Measurements from ENCODE around the gene LGR6. TPM values are rescaled to one million over a fixed set of nuclear protein-coding genes. Genes with fewer than 3 reads are reported as not detected.

The LGR6 gene
- total RNA-seq, 1 experiment from 2014 or later = not detected

GRCh38 chr1:202266061-202266765, 72.6 kb downstream of the LGR6 start:
- H3K36me3 ChIP-seq (ENCODE audit: insufficient read depth, low read length) = no peaks in the 10 kb centered on the region
- H3K4me2 ChIP-seq (ENCODE audit: low read depth, low read length, poor library complexity, severe bottlenecking) = no peak overlapping the region
- H3K27me3 ChIP-seq (ENCODE audit: low read length) = no peaks in the 10 kb centered on the region
- no peak overlapping the region for H2AFZ ChIP-seq (ENCODE audit: low read length)
- no peak overlapping the region for H3K4me3 ChIP-seq (ENCODE audit: low read length)
- no peaks in the 10 kb centered on the region for H3K4me1 ChIP-seq (ENCODE audit: low read length)
- no peaks in the 10 kb centered on the region for H3K79me2 ChIP-seq (ENCODE audit: low read length)
- H3K9me3 ChIP-seq (ENCODE audit: low read length) = no peaks in the 10 kb centered on the region
- no peaks in the 10 kb centered on the region for H3K9me2 ChIP-seq (replicated peaks; ENCODE audit: insufficient read depth, low read length)
- no peak for DNase-seq
- H3K27ac ChIP-seq (ENCODE audit: low read length) = no peak overlapping the region
- H3K9ac ChIP-seq (ENCODE audit: low read length) = no peak overlapping the region
- no peaks in the 10 kb centered on the region for H4K20me1 ChIP-seq (ENCODE audit: insufficient read depth, low read depth, low read length)

- Histone ChIP-seq H3K27me3 (ENCODE audit: low read length) (no peaks in the 10 kb centered on the region), H4K20me1 (ENCODE audit: insufficient read depth, low read depth, low read length) (no peaks in the 10 kb centered on the region), H3K4me1 (ENCODE audit: low read length) (no peaks in the 10 kb centered on the region), H3K79me2 (ENCODE audit: low read length) (no peaks in the 10 kb centered on the region), H2AFZ (ENCODE audit: low read length) (no peak overlapping the region), H3K9me3 (ENCODE audit: low read length) (no peaks in the 10 kb centered on the region), H3K4me3 (ENCODE audit: low read length) (no peak overlapping the region), H3K27ac (ENCODE audit: low read length) (no peak overlapping the region), H3K36me3 (ENCODE audit: insufficient read depth, low read length) (no peaks in the 10 kb centered on the region), H3K9me2 (replicated peaks; ENCODE audit: insufficient read depth, low read length) (no peaks in the 10 kb centered on the region), H3K9ac (ENCODE audit: low read length) (no peak overlapping the region), H3K4me2 (ENCODE audit: low read depth, low read length, poor library complexity, severe bottlenecking) (no peak overlapping the region)
- no peak for DNase-seq
These were observed 74.4 kb downstream of the LGR6 start for GRCh38 chr1:202268032-202268431.

DNA sequence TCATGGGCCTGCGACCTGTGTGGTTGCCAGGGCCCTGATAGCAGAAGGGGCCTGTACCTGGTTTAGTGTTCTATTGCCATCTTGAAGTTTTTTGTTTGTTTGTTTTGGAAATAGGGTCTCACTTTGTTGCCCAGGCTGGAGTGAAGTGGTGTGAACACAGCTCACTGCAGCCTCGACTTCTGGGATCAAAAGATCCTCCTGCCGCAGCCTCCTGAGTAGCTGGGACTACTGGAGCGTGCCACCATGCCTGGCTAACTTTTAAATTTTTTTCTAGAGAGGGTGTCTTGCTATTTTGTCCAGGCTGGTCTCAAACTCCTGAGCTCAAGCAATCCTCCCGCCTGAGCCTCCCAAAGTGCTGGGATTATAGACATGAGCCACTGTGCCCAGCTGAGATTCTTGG, 75.2 kb downstream of the LGR6 start:
- H3K36me3 ChIP-seq (ENCODE audit: insufficient read depth, low read length) = no peaks in the 10 kb centered on the region
- no peaks in the 10 kb centered on the region for H3K9me3 ChIP-seq (ENCODE audit: low read length)
- no peak overlapping the region for H3K27ac ChIP-seq (ENCODE audit: low read length)
- no peaks in the 10 kb centered on the region for H3K79me2 ChIP-seq (ENCODE audit: low read length)
- no peak overlapping the region for H2AFZ ChIP-seq (ENCODE audit: low read length)
- DNase-seq = no peak
- no peak overlapping the region for H3K9ac ChIP-seq (ENCODE audit: low read length)
- no peaks in the 10 kb centered on the region for H4K20me1 ChIP-seq (ENCODE audit: insufficient read depth, low read depth, low read length)
- H3K4me3 ChIP-seq (ENCODE audit: low read length) = no peak overlapping the region
- H3K9me2 ChIP-seq (replicated peaks; ENCODE audit: insufficient read depth, low read length) = no peaks in the 10 kb centered on the region
- H3K4me1 ChIP-seq (ENCODE audit: low read length) = no peaks in the 10 kb centered on the region
- no peaks in the 10 kb centered on the region for H3K27me3 ChIP-seq (ENCODE audit: low read length)
- H3K4me2 ChIP-seq (ENCODE audit: low read depth, low read length, poor library complexity, severe bottlenecking) = no peak overlapping the region

DNA sequence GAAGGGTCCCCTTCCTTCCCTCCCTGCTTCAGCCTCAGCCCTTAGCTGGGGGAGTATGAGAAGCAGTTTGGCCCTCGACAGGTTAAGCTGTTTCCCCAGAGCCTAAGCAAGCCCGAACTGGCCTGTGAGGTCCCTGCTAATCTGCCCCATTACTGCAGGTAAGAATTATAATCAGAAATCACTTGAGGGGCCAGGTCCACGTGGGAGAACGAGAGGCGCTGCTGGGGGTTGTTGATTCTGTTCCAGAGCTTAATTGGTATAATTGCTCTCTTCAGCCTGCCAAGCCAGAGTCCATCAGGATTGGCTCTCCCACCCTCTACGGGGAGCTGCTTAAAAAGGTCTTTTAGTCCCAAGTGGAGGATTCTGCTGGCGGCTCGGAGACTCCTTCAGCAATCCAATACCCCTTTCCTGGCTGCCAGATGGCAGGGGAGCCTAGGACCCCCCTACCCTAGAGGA, 77.3 kb downstream of the LGR6 start:
- H3K9ac ChIP-seq (ENCODE audit: low read length) = no peak overlapping the region
- 0 out of 2 replicates have a peak, but pooled peaks cover 3% of the 10 kb centered on the region for H4K20me1 ChIP-seq (ENCODE audit: insufficient read depth, low read depth, low read length)
- no peak overlapping the region for H2AFZ ChIP-seq (ENCODE audit: low read length)
- H3K4me3 ChIP-seq (ENCODE audit: low read length) = no peak overlapping the region
- DNase-seq = no peak
- no peaks in the 10 kb centered on the region for H3K9me2 ChIP-seq (replicated peaks; ENCODE audit: insufficient read depth, low read length)
- H3K27ac ChIP-seq (ENCODE audit: low read length) = no peak overlapping the region
- no peaks in the 10 kb centered on the region for H3K27me3 ChIP-seq (ENCODE audit: low read length)
- H3K4me2 ChIP-seq (ENCODE audit: low read depth, low read length, poor library complexity, severe bottlenecking) = no peak overlapping the region
- no peaks in the 10 kb centered on the region for H3K4me1 ChIP-seq (ENCODE audit: low read length)
- no peaks in the 10 kb centered on the region for H3K9me3 ChIP-seq (ENCODE audit: low read length)
- no peaks in the 10 kb centered on the region for H3K79me2 ChIP-seq (ENCODE audit: low read length)
- no peaks in the 10 kb centered on the region for H3K36me3 ChIP-seq (ENCODE audit: insufficient read depth, low read length)

GRCh38 chr1:202272103-202272845, 78.7 kb downstream of the LGR6 start:
- Histone ChIP-seq H3K27ac (ENCODE audit: low read length) (no peak overlapping the region), H3K4me2 (ENCODE audit: low read depth, low read length, poor library complexity, severe bottlenecking) (no peak overlapping the region), H3K9me3 (ENCODE audit: low read length) (no peaks in the 10 kb centered on the region), H3K9ac (ENCODE audit: low read length) (no peak overlapping the region), H3K4me3 (ENCODE audit: low read length) (no peak overlapping the region), H3K36me3 (ENCODE audit: insufficient read depth, low read length) (no peaks in the 10 kb centered on the region), H3K27me3 (ENCODE audit: low read length) (no peaks in the 10 kb centered on the region), H3K4me1 (ENCODE audit: low read length) (no peaks in the 10 kb centered on the region), H3K9me2 (replicated peaks; ENCODE audit: insufficient read depth, low read length) (no peaks in the 10 kb centered on the region), H4K20me1 (ENCODE audit: insufficient read depth, low read depth, low read length) (0 out of 2 replicates have a peak, but pooled peaks cover 3% of the 10 kb centered on the region), H3K79me2 (ENCODE audit: low read length) (no peaks in the 10 kb centered on the region), H2AFZ (ENCODE audit: low read length) (no peak overlapping the region)
- DNase-seq = no peak

GRCh38 chr1:202274611-202275010, 81.0 kb downstream of the LGR6 start:
- H3K4me3 ChIP-seq (ENCODE audit: low read length) = no peak overlapping the region
- H4K20me1 ChIP-seq (ENCODE audit: insufficient read depth, low read depth, low read length) = 0 out of 2 replicates have a peak, but pooled peaks cover 3% of the 10 kb centered on the region
- no peaks in the 10 kb centered on the region for H3K27me3 ChIP-seq (ENCODE audit: low read length)
- H3K36me3 ChIP-seq (ENCODE audit: insufficient read depth, low read length) = no peaks in the 10 kb centered on the region
- H3K9me3 ChIP-seq (ENCODE audit: low read length) = no peaks in the 10 kb centered on the region
- H3K4me2 ChIP-seq (ENCODE audit: low read depth, low read length, poor library complexity, severe bottlenecking) = no peak overlapping the region
- H2AFZ ChIP-seq (ENCODE audit: low read length) = no peak overlapping the region
- H3K4me1 ChIP-seq (ENCODE audit: low read length) = no peaks in the 10 kb centered on the region
- H3K27ac ChIP-seq (ENCODE audit: low read length) = no peak overlapping the region
- H3K9ac ChIP-seq (ENCODE audit: low read length) = no peak overlapping the region
- no peaks in the 10 kb centered on the region for H3K79me2 ChIP-seq (ENCODE audit: low read length)
- no peaks in the 10 kb centered on the region for H3K9me2 ChIP-seq (replicated peaks; ENCODE audit: insufficient read depth, low read length)
- peak; percentile 73 for DNase-seq

GRCh38 chr1:202275061-202275770, 81.6 kb downstream of the LGR6 start:
- Histone ChIP-seq H3K4me2 (ENCODE audit: low read depth, low read length, poor library complexity, severe bottlenecking) (no peak overlapping the region), H2AFZ (ENCODE audit: low read length) (no peak overlapping the region), H3K9me3 (ENCODE audit: low read length) (no peaks in the 10 kb centered on the region), H4K20me1 (ENCODE audit: insufficient read depth, low read depth, low read length) (0 out of 2 replicates have a peak, but pooled peaks cover 3% of the 10 kb centered on the region), H3K4me3 (ENCODE audit: low read length) (no peak overlapping the region), H3K79me2 (ENCODE audit: low read length) (no peaks in the 10 kb centered on the region), H3K27me3 (ENCODE audit: low read length) (no peaks in the 10 kb centered on the region), H3K27ac (ENCODE audit: low read length) (no peak overlapping the region), H3K36me3 (ENCODE audit: insufficient read depth, low read length) (no peaks in the 10 kb centered on the region), H3K9me2 (replicated peaks; ENCODE audit: insufficient read depth, low read length) (no peaks in the 10 kb centered on the region), H3K4me1 (ENCODE audit: low read length) (peaks cover under 1% of the 10 kb centered on the region), H3K9ac (ENCODE audit: low read length) (no peak overlapping the region)
- DNase-seq = no peak

Measured in Karpas-422 (cell line).